GM20431 (cell line): Measurements from ENCODE around the gene SNTG2.

Experiments used
- in situ Hi-C: fragments of 300-500 bp; cut with MseI, MboI; formaldehyde crosslinking; loops from one replicate; pipeline ENCODE4 v1.15.0; 2020; ENCODE audit warnings: low sequenced_read_pairs; ENCODE audit not compliant: unreplicated experiment

The SNTG2 gene

GRCh38 chr2:1253629-1254028 is 303.0 kb downstream of the SNTG2 start:
- in situ Hi-C loops: no loop called here

GRCh38 chr2:1254662-1255343 is 304.2 kb downstream of the SNTG2 start:
- in situ Hi-C loops: no loop called here

- in situ Hi-C loops: no loop called here
Measured at GRCh38 chr2:1256632-1257324, 306.1 kb downstream of the SNTG2 start.

GRCh38 chr2:1257334-1257733 is 306.7 kb downstream of the SNTG2 start:
- in situ Hi-C loops: no loop called here

DNA sequence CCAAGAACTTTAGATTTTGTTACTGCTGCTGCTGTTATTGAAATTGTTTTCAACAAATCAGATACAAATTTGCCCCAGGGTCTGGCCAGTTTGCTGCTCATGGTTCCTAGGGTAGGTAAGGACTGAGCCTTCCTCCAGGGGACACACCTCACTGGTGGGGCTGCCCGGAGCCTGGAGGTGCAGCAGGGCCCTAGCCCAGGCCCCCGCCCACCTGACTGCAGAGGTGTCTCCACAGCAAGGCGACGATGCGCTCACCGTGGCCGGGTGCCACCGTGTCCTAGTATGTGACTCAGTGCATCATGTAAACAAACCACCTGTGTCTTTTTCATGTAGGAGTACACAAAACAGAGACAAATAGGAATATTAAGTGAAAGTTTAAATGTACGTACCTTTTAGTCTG is 309.1 kb downstream of the SNTG2 start:
- in situ Hi-C loops: no loop called here

DNA sequence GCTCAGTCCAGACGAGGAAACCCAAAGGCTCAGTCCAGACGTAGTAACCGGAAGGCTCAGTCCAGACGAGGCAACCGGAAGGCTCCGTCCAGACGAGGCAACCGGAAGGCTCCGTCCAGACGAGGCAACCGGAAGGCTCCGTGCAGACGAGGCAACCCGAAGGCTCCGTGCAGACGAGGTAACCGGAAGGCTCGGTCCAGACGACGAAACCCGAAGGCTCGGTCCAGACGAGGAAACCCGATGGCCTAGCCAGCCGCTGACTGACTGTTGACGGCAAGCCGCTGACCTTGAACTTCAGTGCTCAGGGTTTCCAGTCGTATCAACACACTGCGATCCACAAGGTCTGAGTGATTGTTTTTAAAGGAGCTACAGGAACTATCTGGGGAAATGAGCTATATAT is 312.0 kb downstream of the SNTG2 start:
- in situ Hi-C loops: no loop called here

DNA sequence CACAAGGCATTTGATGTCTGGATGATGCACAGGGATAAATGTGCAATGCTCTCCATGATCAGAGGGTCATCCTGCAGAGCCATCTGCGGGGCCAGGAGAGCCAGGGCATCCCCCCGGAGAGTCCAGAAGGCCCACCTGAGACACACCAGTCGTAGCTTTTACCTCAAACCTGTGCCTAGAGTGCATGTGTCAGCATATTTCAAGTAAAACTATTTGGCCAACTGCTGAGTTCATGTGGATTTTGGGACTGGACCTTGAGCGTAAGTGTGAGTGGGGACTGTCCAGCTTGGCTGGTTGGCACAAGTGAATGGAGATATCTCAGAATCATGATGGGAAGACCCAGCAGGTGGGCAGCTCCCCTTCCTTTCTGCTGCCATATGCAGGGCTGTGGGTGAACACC is 314.8 kb downstream of the SNTG2 start:
- in situ Hi-C loops: no loop called here

- in situ Hi-C loops: no loop called here
Measured at GRCh38 chr2:1266351-1266750, 315.7 kb downstream of the SNTG2 start.

GRCh38 chr2:1268034-1268433 is 317.4 kb downstream of the SNTG2 start:
- in situ Hi-C loops: no loop called here

DNA sequence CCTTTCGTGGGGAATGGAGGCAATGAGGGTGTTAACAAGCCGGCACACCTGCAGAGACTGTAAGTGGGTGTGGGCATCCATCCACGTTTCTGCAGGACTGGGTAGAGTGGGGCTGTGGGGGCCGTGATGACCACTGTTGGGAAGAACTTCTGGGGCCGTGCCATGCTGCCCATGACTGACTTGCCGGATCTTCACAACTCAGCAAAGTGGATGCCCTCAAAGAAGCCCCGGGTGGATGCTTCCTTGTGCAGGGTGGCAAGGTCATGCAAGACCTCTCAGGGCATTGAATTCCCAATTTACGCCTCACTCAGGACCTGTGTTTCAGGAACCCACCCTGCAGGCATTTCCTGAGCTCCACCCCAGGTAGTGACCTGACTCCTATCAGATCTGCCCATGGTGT is 319.2 kb downstream of the SNTG2 start:
- in situ Hi-C loops: no loop called here

- in situ Hi-C loops: no loop called here
Measured at GRCh38 chr2:1272835-1273234, 322.2 kb downstream of the SNTG2 start.

DNA sequence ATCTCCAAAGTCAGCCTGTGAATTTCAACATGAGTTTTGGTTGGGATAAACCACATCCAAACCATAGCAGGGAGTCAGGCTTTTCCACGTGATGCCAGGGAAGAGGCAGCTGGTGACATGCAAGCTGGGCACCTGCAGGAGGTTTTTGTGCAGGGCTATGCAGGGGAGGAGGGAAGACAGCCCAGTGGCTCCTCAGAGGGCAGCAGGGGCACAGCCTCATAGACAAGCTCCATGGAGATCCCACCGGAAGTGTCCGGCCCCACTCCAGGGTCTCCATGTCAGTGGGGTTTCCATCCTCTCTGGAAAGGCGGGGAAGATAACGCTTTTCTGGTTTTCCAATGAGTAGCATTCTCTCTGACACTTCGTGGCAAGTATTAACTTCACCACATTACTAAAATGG is 327.0 kb downstream of the SNTG2 start:
- in situ Hi-C loops: no loop called here

GRCh38 chr2:1278125-1278524 is 327.5 kb downstream of the SNTG2 start:
- in situ Hi-C loops: no loop called here

DNA sequence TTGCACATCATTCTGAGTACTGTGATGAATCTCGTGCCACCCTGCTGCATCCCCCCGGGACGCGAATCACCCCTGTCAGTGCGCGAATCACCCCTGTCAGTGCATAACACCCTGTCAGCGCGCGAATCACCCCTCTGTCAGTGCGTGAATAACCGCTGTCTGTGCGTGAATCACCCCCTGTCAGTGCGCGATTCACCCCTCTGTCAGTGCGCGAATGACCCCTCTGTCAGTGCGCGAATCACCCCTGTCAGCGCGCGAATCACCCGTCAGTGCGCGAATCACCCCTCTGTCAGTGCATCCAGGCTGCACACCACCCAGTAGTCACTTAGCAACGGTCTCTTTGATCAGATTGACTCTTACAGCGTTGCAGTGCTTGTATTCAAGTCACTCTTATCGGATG is 328.2 kb downstream of the SNTG2 start:
- in situ Hi-C loops: no loop called here

DNA sequence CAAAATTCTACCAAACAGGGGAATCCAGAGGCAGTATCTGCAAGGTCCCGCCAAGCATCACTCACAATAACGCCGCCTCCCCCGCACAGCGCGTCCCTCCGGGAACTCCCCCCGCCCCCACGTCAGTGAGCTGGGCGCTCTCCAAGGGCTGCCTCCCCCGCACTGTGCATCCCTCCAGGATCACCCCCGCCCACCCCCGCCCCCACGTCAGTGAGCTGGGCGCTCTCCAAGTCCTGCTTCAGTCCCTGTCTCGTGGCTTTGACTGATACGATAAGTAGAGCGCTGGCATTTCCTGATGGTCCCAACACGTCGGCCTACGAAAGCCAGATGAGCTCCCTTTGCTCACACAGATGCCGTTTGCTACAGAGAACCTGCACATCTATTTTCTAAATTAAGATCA is 331.9 kb downstream of the SNTG2 start:
- in situ Hi-C loops: no loop called here

GRCh38 chr2:1283020-1283801 is 332.6 kb downstream of the SNTG2 start:
- in situ Hi-C loops: no loop called here

DNA sequence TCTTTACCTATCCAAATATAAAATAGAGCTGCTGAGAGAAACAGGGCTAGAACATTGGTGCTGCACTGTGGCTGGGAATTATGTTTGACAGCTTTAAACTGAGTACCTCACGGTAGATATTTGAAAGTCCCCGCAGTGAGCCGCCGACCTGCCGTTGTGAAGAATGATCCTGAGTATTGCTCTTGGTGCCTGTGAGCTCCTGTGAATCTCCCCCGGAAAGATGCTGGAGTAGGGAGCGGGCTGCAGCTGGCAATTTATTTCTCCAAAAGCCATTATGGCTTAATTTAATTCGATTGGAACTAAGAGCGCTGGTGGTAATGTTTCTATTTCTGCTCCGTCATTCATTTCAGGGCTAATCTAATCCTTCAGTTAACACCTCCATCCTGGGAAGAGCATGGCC is 333.2 kb downstream of the SNTG2 start:
- in situ Hi-C loops: no loop called here

DNA sequence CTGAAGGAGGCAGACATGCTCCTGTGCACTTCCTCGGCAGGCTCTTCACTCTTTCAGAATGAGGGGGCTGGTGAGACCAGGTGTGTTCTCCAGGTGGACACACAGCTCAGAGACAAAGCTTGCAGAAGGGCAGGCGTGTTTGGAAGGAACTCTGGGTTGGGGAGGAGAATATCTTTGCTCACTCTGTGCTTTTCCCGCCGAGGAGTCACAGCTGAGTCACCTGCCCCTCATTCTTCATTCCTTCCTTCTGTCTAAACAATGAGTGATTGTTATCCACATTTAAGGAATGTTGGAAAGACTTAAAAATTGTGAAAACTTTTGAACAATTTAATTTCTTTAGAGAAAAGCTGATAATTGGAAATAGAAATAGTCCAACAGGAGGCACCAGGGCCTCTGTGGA is 336.3 kb downstream of the SNTG2 start:
- in situ Hi-C loops: no loop called here

DNA sequence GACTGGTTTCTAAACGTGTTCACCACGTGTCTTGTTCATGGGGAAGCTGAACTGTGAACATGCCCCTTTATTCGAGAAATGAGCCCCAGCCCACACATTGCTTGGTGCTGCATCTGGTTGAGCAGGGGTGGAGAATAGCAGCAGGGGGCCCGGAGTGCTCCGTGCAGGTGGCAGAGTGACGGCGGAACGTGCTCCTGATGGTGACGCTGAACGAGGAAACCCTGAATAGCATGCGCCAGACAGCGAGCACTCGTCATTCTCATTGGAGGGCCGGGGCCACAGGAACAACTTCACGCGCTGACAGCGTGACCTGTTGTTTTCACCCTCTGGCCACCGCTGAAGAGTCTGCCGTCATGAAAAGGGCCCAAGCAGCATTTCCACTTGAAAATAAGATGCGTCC is 336.8 kb downstream of the SNTG2 start:
- in situ Hi-C loops: no loop called here

DNA sequence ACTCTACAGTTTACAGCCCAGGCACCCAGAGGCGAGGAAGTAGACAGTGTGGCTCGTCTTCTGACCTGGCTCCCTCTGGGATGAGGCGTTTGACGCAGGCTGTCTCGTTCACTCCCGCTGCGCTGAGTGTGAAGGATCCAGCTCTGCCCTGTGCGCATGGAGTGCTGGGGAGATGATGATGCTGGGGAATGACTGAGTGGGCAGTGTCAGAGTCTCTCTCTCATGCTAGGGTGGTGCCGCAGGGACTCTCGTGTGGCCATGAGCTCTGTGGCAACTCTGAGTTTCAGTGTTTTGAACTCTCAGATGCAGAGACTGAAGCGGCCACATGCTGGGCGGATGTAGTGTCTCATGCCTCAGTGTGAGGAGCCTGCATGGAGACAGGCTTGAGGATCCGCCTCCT is 344.3 kb downstream of the SNTG2 start:
- in situ Hi-C loops: no loop called here

- in situ Hi-C loops: no loop called here
Measured at GRCh38 chr2:1295740-1296139, 345.1 kb downstream of the SNTG2 start.
